CD4-positive, alpha-beta T cell treated with Interleukin-15 for 4 hours (primary cell): Measurements from ENCODE around the gene MSANTD2.

Experiments
- DNase-seq: peaks from one replicate; pipeline ENCODE4 v3.0.0-alpha.2; 2020; ENCODE audit warnings: low spot score

The MSANTD2 gene

GRCh38 chr11:124754309-124754708 is 45.9 kb downstream of the MSANTD2 start:
- DNase-seq = no peak

- DNase-seq = no peak
Observed at GRCh38 chr11:124753624-124754023, 46.6 kb downstream of the MSANTD2 start.

- DNase-seq = no peak
Observed at GRCh38 chr11:124753205-124753604, 47.0 kb downstream of the MSANTD2 start.

- no peak for DNase-seq
Observed at GRCh38 chr11:124752471-124753102, 47.6 kb downstream of the MSANTD2 start.

DNA sequence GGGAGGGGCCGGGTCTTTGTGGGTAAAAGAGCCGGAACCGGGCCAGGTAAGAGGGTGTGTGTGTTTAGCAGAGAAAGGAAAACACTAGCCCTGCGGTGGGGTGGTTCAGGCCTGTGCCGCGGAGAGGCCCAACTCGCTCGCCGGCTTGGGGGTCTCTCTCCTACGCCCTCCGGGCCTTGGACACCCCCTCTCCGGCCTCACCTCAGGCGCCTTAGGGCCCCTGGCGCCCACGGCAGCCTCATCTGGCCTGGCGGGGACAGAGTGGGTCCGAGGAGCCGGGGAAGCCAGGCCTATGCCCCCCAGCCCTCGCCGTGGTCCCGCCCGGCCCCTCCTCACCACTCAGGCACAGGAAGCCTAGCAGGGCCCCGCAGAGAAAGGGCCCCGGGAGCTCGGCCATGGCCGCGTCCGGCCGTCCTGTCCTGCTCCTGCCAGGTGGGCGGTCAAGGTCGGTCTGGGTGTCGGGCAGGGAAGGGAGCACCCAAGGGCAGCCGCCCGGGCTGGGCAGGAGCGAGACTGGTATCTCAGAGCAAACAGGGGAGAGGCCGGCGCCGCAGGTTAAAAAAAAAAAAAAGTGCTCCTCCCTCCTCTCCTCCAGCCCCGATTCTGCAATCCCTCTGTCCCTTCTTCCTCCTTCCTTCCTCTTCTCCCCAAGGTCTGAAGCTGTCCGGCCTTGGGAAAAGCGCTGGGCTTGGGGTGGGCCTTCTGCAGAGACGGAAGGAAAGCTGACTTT is 48.3 kb downstream of the MSANTD2 start, which contains the start of gene VSIG2:
Gene VSIG2, minus strand, starts transcription at position 515 of the 730 bp plus-strand sequence. Its CDS starts 118 bp downstream, at position 397.
- no peak for DNase-seq

DNA sequence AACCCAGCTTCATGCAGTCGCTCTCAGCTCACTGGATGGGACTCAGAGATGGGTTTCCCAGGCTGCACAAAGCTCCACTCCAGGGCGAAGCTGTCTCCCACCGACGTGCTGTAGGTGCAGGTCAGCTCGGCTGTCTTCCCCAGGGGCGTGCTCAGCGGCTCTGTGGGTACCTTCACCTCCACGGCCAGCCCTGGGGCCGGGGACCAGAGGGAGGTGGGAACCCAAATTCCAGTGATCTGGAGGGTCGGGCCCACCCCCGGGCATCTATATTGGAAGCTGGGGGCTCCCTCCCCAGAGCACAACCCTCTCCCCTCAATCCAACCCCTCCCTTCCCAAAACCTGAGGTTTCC is 48.8 kb downstream of the MSANTD2 start:
- DNase-seq = no peak

DNA sequence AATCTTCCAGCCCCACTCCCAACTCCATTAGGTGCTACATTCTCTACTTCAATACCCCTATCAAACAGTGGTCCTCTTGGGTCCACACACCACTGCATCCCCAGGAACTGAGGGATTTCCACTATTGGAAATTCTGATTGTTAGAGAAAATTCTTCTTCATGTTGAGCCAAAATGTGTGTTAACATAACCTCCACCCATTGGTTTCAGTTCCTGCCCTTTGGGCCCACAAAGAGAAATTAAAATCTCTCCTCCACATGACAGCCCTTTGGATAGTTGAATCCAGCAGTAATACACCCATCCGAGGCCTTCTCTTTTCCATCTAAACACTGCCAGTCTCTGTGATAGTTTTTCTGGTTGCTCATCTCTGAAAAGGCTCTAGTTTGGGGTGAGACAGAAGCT is 50.3 kb downstream of the MSANTD2 start:
- no peak for DNase-seq

DNA sequence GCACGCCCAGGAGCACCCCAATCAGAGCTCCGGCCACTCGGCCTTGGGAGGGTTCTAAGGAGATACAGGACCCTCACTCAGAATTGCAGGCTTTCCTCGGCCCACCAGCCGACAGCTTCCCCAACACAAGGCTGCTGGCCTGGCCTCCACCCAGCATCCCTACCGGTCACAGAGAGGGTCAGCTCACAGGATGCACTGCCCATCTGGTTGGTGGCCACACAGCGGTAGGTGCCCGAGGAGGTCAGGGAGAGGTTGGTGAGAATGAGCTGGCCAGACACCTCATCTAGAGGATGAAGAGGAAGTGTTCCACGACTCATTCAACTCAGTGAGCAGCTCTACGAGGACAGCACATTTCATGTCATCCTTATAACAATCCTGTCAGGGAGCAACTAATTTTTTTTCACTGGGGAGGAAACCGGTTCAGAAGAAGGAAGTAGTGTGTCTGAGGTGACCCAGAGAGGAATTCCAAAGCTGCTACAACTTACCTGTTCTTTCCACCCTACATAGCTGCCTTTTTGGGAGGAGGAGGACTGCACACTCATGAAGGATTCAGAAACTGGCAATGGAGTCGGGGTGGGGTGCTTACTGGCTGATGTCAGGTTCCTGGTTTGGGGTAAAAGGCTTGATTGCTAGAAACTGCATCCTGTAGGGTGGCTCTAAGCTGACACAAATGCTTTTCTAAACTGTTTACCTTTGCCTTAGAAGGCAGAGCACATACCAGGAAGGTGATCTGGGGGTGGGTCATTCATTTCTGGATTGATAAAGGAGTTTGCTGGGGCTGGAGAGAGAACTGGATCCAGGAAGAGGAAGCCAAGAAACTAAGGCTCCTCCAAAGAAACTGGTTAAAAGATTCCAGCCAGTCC is 51.5 kb downstream of the MSANTD2 start:
- no peak for DNase-seq

- no peak for DNase-seq
Observed at GRCh38 chr11:124748100-124748418, 52.1 kb downstream of the MSANTD2 start.

DNA sequence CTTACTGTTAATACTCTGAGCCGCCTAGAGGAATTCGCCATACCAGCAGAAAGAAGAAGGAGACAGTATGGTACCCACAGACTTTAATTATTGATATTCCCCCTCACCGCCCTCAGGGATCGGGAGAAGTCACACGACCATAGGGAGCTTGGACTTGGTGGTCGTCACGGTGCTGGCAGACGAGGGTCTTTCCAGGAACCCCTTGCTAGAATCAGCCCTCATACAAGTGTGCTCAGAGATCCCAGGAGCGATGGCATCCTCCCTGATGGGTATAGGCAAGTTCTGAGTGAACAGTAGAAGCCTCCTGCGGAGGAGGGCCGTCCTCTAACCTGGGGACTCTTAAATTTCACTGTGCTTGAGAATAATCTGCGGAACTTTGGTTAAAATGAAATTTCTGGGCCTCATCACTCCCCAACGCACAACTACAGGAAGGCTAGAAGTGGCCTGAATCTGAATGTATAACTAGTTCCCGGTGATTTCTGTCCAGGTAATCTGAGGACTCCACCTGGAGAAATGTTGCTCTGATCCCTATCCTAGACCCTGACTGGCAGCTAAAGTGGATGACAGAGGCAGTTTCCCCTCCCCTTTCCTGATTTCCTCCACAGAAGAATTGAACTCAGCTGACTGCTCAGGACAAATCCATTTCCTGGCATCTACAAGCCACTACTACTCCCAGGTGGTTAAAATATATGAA is 52.7 kb downstream of the MSANTD2 start:
- DNase-seq = no peak

DNA sequence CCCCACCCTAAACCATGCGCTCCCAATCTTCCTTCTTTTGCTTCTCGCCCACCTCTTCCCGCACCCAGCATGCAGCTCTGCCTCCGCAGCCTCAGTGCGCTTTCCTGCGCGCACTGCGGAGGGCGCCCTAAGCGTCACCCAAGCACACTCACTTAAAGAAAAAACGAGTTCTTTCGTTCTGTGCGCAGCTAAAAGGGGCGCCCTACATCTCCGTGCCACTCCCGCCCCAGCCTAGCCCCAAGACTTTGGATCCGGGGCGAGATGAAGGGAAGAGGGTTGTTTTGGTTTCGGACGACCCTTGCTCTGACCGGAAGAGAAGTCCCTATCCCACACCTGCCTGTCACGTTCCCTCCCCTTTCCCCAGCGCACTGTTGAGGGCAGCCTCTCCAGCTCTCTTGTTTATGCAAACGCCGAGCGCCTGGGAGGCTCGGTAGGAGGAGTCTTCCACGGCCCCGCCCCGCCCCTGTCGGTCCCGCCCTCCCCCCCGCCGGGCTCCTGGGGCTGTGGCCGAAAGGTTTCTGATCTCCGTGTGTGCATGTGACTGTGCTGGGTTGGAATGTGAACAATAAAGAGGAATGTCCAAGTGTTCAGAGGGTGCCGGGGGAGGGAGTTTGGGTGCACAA is 53.5 kb downstream of the MSANTD2 start:
- peak; percentile 80 for DNase-seq

- peak; percentile 26 for DNase-seq
Observed at GRCh38 chr11:124745835-124746620, 54.2 kb downstream of the MSANTD2 start.

- no peak for DNase-seq
Observed at GRCh38 chr11:124745270-124745834, 54.9 kb downstream of the MSANTD2 start.

DNA sequence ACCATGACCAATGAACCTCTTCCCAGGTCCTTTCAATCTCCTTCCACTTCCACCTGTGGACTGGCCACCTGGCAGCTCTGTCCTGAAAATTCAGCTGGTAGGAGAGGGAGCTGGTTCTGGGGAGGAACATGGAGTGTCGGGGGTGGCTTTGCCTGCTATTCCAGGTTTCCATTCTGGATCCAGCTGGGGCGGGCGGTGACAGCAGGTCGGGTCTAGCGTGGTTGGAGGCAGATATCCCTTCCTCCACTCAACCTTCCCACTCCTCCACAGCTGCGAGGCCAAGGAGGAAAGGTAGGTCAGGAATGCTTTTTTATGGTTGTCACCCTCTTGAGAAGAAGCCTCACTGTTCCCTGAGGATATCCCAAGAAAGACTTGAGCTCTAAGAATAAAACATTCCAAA is 57.2 kb downstream of the MSANTD2 start:
- no peak for DNase-seq

DNA sequence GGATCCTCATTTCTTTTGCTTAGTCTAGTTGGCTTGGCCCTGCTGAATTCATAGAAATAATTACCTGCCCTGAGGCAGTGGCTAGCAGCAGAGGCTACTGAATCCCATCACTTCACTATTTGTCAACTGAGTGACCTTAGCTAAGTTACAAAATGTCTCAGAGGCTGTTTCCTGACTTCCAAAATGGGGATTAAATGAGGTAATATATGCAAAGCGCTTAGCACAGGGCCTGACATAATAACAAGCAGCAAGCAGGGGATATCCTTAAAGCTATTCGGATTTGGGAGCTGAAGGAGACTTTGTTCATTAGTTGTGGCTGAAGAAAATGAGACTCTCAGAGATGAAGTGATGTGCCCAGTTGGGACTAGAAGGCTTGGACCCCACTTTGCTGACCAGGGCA is 57.7 kb downstream of the MSANTD2 start:
- DNase-seq = no peak

GRCh38 chr11:124740277-124740882 is 59.8 kb downstream of the MSANTD2 start:
- peak; percentile 52 for DNase-seq

- peak; percentile 80 for DNase-seq
Observed at GRCh38 chr11:124739479-124740276, 60.5 kb downstream of the MSANTD2 start, which contains the start of gene NRGN. Gene NRGN (plus strand): TSS chr11:124739942. CDS start chr11:124740085, 143 bp downstream.

GRCh38 chr11:124738713-124739478 is 61.3 kb downstream of the MSANTD2 start:
- no peak for DNase-seq
